ENCODE results near the gene OR6Y1. TPM values are rescaled to one million over a fixed set of nuclear protein-coding genes. Genes with fewer than 3 reads are reported as not detected.

Gene OR6Y1
- total RNA-seq, 1 experiment from 2014 or later = not detected

Other genes with a start within 250 kb of the OR6Y1 start
- gene CD1B, start 222.9 kb downstream of the OR6Y1 start, total RNA-seq (2021; ENCODE audit: unreplicated experiment) = not detected
- gene CD1E, start 200.5 kb downstream of the OR6Y1 start, total RNA-seq (2021; ENCODE audit: unreplicated experiment) = not detected
- gene OR10T2, start 154.9 kb downstream of the OR6Y1 start, total RNA-seq (2021; ENCODE audit: unreplicated experiment) = not detected
- gene OR10K2, start 128.2 kb downstream of the OR6Y1 start, total RNA-seq (2021; ENCODE audit: unreplicated experiment) = not detected
- gene OR10K1, start 92.6 kb downstream of the OR6Y1 start, total RNA-seq (2021; ENCODE audit: unreplicated experiment) = not detected
- not detected for gene OR10R2, start 82.2 kb downstream of the OR6Y1 start, total RNA-seq (2021; ENCODE audit: unreplicated experiment)
- gene OR6P1, start 16.2 kb upstream of the OR6Y1 start, total RNA-seq (2021; ENCODE audit: unreplicated experiment) = not detected
- not detected for gene OR10X1, start 25.5 kb upstream of the OR6Y1 start, total RNA-seq (2021; ENCODE audit: unreplicated experiment)
- not detected for gene OR10Z1, start 50.9 kb upstream of the OR6Y1 start, total RNA-seq (2021; ENCODE audit: unreplicated experiment)
- gene SPTA1, start 132.3 kb upstream of the OR6Y1 start, total RNA-seq (2021; ENCODE audit: unreplicated experiment) = not detected
- gene OR6K2, start 146.2 kb upstream of the OR6Y1 start, total RNA-seq (2021; ENCODE audit: unreplicated experiment) = not detected
- not detected for gene OR6K3, start 166.3 kb upstream of the OR6Y1 start, total RNA-seq (2021; ENCODE audit: unreplicated experiment)
- not detected for gene OR6K6, start 200.3 kb upstream of the OR6Y1 start, total RNA-seq (2021; ENCODE audit: unreplicated experiment)
- not detected for gene OR6N1, start 217.8 kb upstream of the OR6Y1 start, total RNA-seq (2021; ENCODE audit: unreplicated experiment)
- not detected for gene OR6N2, start 226.8 kb upstream of the OR6Y1 start, total RNA-seq (2021; ENCODE audit: unreplicated experiment)

Data from HCT116 (cell line).